IPS-18c (cell line): ENCODE data around the gene LMO3.

Source experiments
- H3K4me3 ChIP-seq: 2 replicates; pipeline ENCODE4 v1.7.0; 2013; ENCODE audit warnings: low read depth, mild to moderate bottlenecking, low read length, moderate library complexity; ENCODE audit not compliant: insufficient read depth
- H3K9me3 ChIP-seq: one replicate; pipeline ENCODE4 v1.6.1; 2013; ENCODE audit warnings: mild to moderate bottlenecking, low read length, moderate library complexity; ENCODE audit not compliant: control insufficient read depth, insufficient read depth

The LMO3 gene

DNA sequence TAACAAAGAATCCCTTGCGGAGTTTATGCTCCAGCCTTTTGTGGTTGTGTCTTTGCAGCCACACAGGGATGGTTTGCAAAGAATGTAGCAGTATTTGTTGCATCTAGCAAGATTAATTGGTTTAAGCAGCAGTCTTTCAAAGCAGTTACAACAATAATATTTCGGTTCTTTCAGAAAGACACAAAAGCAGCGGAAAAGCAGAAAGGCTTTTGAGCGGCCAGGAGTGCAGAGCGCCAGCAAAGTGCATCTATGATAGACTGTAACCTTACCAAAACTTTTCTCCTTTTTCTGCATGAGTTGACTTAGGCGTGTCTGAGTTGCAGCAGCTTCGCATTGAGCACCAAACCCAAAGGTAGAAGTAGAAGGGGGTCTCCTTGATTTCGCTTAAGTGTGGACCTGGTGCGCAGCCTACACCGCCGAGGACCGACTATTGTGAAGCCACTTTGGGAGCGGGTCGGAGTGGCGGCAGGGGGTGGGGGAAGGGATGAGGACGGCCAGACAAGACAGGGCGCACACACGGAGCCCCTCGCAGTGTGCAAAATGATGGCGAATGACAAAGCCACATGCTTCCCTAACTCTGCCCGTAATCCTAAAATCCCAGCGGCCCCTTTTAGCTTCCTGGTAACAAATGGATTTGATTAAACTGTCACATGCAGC is 1.2 kb downstream of the LMO3 start:
- peak overlapping the region; percentile 34 for H3K4me3 ChIP-seq

DNA sequence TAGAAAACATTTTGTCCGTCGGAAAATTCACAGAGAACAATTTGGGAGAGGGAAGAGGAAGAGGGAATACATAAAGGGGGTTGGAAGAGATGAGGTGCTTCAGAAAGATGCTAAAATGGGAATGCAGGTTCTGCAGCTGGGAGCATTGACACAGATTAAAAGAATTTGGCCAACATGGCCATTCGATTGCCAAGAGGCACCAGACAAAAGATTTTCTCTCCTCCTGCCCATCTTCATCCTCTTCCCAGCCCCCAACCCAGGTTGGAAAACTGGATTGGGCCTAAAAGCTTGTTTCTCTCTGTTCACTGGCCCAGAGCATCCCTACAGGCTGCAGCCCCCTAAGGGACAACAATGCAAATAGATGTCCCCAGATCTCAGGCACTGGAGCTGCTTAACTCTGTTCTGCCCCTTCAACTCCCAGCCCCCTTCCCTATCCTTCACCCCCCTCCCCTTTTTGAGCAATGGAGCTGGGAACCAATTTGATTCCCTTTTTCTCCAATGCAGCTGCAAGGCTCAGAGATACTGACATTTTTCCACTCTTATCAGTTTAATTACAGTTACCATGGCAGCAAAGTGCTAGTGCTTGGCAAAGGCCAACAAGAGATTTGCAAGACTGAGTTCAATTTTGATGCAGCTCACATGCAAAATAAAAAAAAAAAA is 1.9 kb downstream of the LMO3 start:
- Histone ChIP-seq H3K4me3 (no peak overlapping the region), H3K9me3 (no peaks in the 10 kb centered on the region)

More for the DNA sequence above, 1.2 kb downstream of the LMO3 start:
- no peaks in the 10 kb centered on the region for H3K9me3 ChIP-seq

DNA sequence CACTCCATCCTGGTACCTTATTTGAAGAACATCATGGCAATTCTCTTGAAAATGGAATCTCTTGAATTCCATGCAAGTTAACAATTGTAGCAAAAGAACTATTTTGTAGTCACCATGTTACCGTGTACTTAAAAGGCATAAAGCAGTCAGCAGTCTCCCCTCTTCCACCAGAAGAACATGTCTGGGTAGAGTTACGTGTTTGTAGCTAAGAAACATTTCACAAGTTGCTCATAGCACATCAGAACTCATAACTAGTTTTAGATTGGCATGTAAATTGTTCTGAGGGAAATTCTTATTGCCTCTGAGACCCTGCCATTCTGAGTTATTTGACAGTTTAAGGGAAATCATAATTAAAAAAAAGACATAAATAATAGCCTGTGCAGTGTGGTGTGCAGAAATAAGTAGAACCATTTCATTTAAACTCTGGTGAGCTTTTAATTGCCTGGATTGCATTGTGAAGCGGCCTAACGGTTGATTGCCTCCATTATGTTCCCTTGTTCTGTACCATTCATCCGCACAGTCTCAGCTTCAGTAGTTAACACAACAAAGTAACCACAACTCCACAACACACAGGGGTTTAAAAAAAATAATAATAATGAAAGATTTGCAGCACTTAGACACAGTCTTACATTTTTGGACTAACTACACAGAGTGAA is 2.6 kb downstream of the LMO3 start:
- Histone ChIP-seq H3K9me3 (no peaks in the 10 kb centered on the region), H3K4me3 (no peak overlapping the region)

DNA sequence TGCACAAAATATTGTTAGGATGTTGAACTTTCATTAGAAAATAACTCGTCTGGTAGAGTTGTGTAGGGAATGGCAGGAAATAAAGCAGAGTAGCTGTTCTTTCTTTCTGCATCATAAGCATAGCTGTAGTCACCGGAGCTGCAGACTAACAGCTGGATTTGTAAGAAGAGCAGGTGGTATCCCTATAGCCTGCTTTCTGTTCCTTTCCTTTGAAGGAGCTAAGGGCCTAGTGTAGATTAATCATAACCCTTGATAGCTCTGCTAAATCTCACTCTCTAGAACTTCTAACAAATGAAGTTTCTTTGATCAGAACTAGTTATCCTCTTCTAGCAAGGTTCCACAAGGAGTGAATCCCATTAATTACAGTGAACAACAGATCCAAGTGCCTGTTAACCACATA is 3.5 kb downstream of the LMO3 start:
- Histone ChIP-seq H3K9me3 (no peaks in the 10 kb centered on the region), H3K4me3 (no peak overlapping the region)

DNA sequence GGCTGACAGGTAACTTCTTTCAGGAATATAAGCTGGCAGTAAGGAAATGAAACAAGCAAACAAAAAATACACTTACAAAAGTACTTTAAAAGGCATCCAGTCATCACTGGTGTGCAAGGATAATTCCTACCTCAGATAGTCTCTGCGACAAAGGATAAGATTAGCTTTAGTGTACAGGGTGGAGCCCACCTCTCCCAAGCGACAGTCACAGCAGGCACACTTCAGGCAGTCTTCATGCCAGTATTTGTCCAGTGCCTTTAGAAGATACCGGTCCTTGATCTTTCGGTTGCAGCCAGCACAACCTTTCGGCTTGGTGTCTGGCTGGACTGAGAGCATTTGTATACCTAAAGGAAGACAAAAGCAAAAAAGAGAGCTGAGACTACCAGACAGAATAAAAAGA is 5.4 kb downstream of the LMO3 start:
- no peaks in the 10 kb centered on the region for H3K9me3 ChIP-seq
- no peak overlapping the region for H3K4me3 ChIP-seq

DNA sequence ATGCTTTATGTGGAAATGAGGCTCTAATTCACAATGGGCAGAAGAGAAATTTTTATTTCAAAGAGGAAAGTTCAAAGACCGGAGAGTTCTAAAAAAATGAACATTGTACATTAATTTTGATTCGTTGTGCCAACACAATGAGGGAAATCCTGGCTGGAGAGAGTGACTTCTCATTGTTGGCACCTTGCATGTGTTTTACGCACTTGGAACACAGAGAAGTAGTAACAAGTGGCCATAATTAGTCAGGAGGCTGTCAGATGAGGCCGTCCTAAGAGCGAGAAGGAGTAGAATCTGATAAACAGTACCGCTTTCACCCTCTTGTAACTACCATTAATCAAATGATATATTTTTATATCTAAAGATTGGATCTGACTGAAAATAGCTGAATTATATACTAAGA is 6.9 kb downstream of the LMO3 start:
- H3K9me3 ChIP-seq, result no peaks in the 10 kb centered on the region
- no peak overlapping the region for H3K4me3 ChIP-seq

DNA sequence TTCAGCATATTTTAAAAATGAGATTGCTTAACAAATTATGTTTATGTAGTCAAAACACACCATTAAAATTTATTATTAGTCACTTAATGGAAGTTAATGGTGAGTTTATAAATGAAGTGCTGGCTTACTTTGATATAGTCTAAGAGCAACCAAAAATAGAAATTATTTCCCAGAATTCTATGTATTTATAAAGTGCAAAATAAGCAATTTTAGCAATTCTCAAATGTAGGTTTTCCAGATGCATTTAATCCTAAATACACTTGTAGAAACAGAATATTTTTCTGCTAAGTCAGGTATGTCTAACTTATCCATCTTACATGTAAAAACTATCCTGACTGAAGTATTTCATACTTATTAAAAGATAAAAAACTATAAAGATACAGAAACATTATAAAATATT is 11.2 kb downstream of the LMO3 start:
- no peaks in the 10 kb centered on the region for H3K9me3 ChIP-seq
- no peak overlapping the region for H3K4me3 ChIP-seq

DNA sequence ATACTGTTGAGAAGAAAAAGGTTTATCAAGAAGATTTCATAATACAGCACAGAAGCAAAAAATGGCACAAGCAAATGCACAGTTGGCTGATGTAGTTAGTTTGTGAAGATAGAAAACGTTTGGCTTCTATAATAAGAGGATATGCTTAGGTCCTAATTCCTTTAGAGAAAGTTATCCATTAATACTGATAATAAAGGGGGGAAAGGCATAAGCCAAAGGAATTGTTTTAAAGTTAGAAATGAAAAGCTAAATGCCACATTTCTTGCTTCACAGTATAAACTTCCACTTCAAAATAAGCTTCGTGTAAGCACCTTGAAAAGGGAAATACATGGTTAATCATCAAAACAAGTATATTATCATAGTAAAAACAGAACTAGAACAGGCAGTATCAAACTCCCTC is 12.4 kb downstream of the LMO3 start:
- Histone ChIP-seq H3K4me3 (no peak overlapping the region), H3K9me3 (no peaks in the 10 kb centered on the region)

DNA sequence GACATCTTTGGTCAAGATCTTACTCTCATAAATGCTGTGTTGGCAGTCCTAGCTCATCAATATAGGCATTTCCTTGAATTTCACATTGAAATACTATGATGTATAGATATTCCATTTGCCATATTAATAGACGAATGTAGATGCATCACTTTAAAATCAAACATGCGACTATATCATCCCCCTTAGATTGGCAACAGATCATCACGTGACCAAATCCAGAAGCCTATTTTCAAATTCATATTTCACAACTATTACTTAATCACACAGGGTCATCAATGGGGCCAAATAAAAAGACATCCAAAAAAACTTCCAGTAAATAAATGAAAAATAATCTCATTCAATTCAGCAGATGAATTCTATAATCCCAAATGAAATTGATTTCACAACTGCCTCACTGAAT is 15.3 kb downstream of the LMO3 start:
- Histone ChIP-seq H3K9me3 (no peaks in the 10 kb centered on the region), H3K4me3 (no peak overlapping the region)

DNA sequence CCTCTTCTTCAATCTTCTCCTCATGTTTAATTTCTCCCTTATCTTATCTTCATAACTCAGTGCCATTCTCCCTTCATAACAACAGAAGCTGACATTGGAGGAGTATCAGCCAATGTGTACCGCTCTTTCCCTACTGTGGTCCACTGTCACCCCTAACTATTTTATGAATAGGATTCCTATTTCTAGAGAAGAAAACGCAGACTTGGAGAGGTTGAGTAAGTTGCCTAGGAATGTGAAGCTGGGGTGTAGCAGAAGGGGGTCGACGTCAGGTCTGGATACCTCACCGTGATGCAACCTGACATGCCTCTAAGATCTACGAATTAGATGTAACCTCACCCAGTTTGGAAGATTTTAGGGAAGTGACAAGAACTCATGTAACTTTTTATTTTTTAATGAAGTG is 17.1 kb downstream of the LMO3 start:
- no peaks in the 10 kb centered on the region for H3K9me3 ChIP-seq

DNA sequence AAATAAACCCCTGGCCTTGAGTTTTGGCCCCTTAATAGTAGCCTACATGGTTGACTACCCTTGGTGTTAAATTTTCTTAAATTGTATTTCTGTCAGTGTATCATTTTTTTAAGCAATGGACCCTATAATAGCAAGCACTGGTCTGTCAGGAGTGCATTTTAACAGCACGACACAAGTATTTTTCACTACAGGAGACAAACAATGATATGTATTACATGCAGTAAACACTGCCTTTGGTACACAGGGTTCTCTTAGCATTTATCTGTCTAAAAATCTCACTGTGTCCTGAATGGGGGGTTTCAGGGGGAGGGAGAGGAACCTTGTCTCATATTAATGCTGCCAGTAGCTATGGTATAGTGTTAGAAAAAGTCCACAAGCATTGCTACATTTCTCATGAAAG is 18.4 kb downstream of the LMO3 start:
- Histone ChIP-seq H3K4me3 (no peak overlapping the region), H3K9me3 (no peaks in the 10 kb centered on the region)

More for the DNA sequence above, 17.1 kb downstream of the LMO3 start:
- H3K4me3 ChIP-seq, result no peak overlapping the region

DNA sequence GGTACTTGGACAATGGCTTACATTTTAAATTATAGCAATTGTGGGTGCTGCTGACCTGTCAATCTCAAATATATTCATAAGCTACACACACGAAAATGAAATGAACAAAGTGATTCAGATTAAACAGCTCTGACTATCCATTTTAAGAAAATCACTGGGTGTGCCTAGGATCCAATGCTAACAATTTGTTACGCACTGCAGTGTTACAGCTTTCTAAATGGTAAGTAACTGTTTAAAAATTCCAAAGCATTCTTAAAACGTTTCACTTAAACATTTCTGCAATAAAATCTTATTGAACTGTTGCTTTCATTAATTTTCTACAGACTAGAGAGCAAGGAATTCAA is 18.9 kb downstream of the LMO3 start:
- no peak overlapping the region for H3K4me3 ChIP-seq
- no peaks in the 10 kb centered on the region for H3K9me3 ChIP-seq

DNA sequence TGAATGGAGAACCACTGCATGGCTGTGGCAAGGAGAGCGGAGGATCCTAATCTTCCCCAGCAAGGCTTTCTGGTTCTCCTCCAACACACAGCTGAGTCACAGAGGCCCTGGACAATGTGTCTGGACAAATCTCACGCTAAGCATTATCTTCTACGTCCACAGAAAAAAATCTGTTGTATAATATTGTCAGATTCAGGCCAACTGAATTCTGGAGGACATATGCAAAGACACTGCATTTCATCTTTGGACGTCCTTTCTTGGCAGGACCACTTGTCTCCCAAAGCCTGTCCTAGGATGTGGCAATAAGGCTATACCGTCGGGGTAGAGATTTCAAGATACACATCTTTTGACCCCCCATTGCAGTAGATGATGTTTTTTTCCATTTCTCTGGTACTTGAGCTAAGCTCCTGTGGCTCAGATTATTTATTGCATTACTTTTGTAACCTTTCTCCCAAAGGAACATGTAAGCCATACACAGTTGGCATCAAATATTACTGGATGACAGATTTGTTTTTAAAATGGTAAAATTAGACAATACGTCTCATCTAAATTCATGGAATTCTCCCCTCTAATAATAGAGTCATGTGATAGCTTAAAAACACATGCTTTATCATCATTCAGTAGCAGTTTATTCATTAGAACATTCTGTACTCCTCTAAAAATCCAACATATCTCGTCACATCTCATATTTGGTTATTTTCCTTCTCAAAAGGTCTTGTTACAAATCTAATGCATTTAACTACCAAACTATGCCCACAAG is 19.4 kb downstream of the LMO3 start:
- no peaks in the 10 kb centered on the region for H3K9me3 ChIP-seq
- no peak overlapping the region for H3K4me3 ChIP-seq

DNA sequence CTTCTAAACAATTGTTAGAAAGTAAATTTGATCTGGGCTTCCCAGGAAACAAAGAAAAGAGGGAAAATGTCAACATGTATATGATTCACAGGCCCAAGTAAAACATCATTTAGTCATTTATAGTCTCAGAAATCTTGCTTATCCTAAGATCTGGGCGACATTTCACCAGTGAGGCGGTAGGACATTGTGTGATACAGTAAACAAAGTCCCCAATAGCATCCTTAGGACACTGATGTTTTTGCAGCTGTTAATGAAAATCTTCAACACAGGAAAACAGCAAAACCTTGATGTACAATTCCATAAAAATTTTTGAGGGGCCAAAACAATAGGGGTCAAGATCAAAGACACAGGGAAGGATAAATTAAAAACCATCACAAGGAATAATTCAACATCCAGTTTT is 20.2 kb downstream of the LMO3 start:
- H3K4me3 ChIP-seq, result no peak overlapping the region
- no peaks in the 10 kb centered on the region for H3K9me3 ChIP-seq

DNA sequence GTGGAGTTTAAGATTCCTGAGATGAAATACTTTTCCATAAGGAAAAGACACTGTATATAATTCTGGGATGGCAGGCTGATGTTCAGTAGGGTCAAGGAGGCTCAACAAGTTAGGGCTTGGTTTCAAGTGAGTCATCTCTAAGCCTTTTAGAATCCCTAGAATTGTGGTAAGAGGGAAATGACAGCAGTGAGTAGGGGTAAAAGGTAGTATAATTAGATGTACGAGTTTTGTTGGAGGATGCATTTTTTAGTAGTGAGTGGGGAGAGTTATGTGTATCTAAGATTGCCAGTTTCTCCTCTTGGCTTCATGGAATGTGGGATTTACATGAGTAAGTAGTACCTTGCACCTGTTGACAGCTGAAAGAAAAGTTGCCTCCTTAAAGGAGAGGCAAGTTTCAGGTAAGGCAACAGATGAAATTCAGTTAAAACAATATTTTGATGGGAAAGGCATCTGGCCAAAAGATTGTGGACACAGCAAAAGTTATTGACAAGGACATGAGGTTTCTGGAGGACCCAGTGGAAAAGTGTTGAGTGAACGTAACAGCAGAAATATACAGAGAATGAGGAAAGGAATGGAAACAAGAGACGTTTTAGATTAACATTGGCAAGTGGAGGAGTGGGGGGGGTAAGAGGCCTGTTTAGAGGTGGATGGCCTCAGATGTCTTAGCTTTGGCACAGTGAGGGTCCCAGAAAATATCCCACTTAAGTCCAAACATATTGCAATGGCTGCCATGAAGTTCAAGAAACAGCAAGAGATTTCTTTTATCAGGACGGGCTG is 21.8 kb downstream of the LMO3 start:
- H3K9me3 ChIP-seq, result no peaks in the 10 kb centered on the region
- H3K4me3 ChIP-seq, result no peak overlapping the region

DNA sequence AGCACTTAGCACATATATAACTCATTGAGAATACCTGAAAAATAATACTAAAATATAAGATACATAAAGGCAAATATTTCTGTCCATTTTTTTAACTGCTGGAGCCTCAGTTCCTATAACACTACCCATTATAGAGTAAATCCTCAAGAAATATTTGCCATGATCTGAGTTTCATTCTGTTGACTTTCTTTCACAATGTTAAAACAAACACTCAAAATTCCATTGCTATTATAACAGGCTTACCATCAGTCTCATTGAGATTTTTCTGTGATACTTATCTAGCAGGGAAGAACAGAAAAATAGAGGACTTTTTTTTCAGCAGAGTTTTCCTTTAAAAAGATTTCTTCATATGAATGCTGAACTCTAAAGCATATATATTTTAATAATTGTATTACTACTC is 24.5 kb downstream of the LMO3 start:
- Histone ChIP-seq H3K4me3 (no peak overlapping the region), H3K9me3 (no peaks in the 10 kb centered on the region)

DNA sequence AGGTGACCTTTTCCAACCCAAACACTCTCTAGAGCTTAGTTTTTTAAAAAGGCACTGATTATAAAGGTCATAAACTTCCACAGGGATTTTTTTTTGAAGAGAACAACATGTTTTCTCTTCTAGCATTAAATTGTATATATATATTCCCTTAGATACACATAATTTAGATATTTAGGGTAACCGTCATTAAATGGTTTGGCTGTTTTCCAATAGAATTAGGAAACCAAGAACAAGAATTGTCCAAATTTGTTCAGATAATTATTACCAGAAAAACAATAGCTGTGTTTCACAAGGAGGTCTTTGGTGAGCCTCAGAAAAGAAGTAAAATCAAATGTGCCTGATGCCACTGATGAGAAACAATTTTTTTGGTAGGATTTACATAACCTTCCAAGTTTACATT is 26.9 kb downstream of the LMO3 start:
- Histone ChIP-seq H3K9me3 (no peaks in the 10 kb centered on the region), H3K4me3 (no peak overlapping the region)
